Gastrocnemius medialis (tissue), 4 donors: Measurements from ENCODE around the gene ZNF511.

Source experiments
- POLR2A ChIP-seq, 2 donors: fragments of 450-650 bp; IDR thresholded peaks; one replicate each; pipeline ENCODE4 v1.6.1; 2017; ENCODE audit warnings: antibody characterized with exemption in 2 of 2, mild to moderate bottlenecking in 2 of 2, moderate library complexity in 2 of 2
- TF ChIP-seq, protein P1 (sequence below), 5 experiments: fragments of 450-650 bp in 3 of 5; fragments of 200-600 bp in 2 of 5; sonication (generic) in 2 of 5; IDR thresholded peaks in 4 of 5; conservative IDR thresholded peaks in 1 of 5; 1 replicate in 4 of 5; 2 replicates in 1 of 5; pipeline ENCODE4 v1.5.1; 2016 to 2019; ENCODE audit warnings: antibody characterized with exemption in 5 of 5, mild to moderate bottlenecking in 3 of 5, moderate library complexity in 3 of 5

DNA sequence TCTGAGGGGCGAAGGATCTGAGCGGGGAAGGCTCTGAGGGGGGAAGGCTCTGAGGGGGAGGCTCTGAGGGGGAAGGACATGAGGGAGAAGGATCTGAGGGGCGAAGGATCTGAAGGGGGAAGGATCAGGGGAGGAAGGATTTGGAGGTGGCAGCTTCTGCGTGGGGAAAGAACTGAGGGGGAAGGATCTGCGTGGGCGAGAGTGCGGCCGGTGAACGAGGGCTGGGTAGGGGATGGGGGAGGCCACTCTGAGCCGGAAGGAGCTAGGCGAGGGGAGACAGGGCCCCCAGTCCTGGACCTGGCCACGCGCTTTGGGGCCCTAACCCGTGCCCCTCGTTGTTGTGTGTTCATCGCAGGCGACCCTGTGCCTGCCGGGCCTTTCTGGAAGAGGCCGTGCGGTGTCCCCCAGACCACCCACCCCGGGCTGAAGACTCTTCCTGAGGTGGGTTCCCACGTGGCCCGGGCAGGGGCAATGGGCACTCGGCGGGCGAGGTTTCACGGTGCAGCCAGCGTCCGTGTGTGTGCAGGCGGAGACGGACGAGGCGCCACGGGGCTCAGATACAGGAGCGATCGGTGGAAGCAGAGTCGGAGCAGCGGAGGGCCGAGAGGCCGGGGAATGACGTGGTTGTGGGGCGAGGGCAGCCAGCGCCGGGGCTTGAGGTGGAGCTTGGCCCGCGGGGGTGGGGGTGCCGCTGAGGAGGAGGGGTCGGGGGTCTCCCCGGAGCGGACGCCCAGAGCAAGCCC lies 26.0 kb downstream of the ZNF511 start:
- TF ChIP-seq, protein P1, sequence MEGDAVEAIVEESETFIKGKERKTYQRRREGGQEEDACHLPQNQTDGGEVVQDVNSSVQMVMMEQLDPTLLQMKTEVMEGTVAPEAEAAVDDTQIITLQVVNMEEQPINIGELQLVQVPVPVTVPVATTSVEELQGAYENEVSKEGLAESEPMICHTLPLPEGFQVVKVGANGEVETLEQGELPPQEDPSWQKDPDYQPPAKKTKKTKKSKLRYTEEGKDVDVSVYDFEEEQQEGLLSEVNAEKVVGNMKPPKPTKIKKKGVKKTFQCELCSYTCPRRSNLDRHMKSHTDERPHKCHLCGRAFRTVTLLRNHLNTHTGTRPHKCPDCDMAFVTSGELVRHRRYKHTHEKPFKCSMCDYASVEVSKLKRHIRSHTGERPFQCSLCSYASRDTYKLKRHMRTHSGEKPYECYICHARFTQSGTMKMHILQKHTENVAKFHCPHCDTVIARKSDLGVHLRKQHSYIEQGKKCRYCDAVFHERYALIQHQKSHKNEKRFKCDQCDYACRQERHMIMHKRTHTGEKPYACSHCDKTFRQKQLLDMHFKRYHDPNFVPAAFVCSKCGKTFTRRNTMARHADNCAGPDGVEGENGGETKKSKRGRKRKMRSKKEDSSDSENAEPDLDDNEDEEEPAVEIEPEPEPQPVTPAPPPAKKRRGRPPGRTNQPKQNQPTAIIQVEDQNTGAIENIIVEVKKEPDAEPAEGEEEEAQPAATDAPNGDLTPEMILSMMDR (IDR thresholded peaks at IDR 0.05 in 4 of 5, conservative IDR thresholded peaks at IDR 0.05 in 1 of 5) = no peak
- no peak for TF ChIP-seq POLR2A (IDR thresholded peaks at IDR 0.05)
